ENCODE data around the gene EBNA1BP2.
"Not testable (repeated sequence)": the region's sequence is repeated elsewhere in the genome, so short reads cannot be mapped to it uniquely, and the experiment has no call there.

Gene EBNA1BP2

DNA sequence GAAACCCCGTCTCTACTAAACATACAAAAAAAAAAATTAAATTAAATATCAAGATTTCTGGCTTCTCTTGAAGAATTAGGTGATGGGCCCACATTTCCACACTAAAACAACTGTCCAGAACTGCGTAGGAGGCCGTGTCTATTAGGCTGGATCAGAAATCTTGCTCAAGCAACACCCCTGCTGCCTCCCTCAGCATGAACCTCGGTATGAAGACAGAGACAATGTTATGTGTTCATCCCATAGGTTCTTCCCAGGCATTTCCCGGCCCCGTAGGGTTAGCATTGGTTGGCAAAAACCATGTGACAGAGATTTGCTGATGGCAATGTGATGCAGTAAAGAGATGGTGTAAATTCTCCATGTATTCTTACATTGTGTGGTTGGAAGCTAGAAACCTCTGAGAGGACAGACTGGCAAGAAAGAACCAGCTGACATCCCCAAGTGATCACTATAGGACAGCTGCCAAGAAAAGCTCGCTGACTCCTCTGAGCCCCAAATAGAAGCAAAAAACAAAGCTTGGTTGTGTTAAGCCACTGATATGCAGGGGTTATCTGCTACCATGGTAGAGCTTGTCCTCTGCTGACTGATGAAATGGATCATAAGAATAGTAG lies 34.5 kb downstream of the EBNA1BP2 start:
- Histone ChIP-seq H3K9ac (ENCODE audit: low read depth, low read length) (no peak overlapping the region), H3K4me2 (ENCODE audit: low read length) (no peak overlapping the region), H3K4me1 (ENCODE audit: control insufficient read depth, insufficient read depth, low read length) (no peaks in the 10 kb centered on the region), H3K36me3 (ENCODE audit: insufficient read depth, low read length) (no peaks in the 10 kb centered on the region), H3K4me3 (ENCODE audit: low read length) (no peak overlapping the region), H3K9me3 (replicated peaks; ENCODE audit: low read length) (no peaks in the 10 kb centered on the region), H3K27me3 (ENCODE audit: control insufficient read depth, insufficient read depth, low read length) (peaks cover 31% of the 10 kb centered on the region)

DNA sequence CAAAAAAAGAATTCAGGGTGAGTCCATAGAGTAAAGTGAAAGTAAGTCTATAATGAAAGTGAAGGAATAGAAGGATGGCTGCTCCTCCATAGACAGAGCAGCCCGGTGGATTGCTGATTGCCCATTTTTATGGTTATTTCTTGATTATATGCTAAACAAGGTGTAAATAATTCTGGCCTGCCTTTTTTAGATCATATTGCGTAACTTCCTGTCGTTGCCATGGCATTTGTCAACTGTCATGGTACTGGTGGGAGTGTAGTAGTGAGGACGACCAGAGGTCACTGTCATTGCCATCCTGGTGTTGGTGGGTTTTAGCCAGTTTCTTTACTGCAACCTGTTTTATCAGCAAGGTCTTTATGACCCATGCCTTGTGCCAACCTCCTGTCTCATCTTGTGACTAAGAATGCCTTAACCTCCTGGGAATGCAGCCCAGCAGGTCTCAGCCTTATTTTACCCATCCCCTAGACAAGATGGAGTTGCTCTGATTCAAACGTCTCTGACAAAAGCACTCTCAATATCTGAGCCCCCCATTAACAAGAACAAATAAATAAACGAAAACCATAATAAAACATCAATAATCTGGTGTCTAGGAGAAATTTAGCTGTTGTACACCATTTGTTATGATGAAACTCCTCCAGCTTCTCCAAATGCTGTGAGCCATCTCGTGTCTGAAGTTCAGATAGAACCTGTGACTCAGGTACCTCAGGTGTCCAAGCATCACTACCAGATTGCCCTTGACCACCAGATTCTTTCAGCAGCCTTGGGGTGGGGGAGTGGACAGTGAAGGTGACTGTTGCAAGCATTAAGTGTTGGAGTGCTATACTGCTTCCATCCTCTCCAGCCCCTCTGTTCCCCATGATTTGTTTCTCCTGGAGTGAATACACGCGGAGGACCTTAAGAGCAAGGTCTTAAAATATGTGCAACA lies 36.0 kb downstream of the EBNA1BP2 start:
- H3K36me3 ChIP-seq (ENCODE audit: insufficient read depth, low read length) = no peaks in the 10 kb centered on the region
- H3K9me3 ChIP-seq (replicated peaks; ENCODE audit: low read length) = no peaks in the 10 kb centered on the region
- H3K9ac ChIP-seq (ENCODE audit: low read depth, low read length) = no peak overlapping the region
- peaks cover 37% of the 10 kb centered on the region for H3K27me3 ChIP-seq (ENCODE audit: control insufficient read depth, insufficient read depth, low read length)
- no peaks in the 10 kb centered on the region for H3K4me1 ChIP-seq (ENCODE audit: control insufficient read depth, insufficient read depth, low read length)
- no peak overlapping the region for H3K4me3 ChIP-seq (ENCODE audit: low read length)
- no peak overlapping the region for H3K4me2 ChIP-seq (ENCODE audit: low read length)

DNA sequence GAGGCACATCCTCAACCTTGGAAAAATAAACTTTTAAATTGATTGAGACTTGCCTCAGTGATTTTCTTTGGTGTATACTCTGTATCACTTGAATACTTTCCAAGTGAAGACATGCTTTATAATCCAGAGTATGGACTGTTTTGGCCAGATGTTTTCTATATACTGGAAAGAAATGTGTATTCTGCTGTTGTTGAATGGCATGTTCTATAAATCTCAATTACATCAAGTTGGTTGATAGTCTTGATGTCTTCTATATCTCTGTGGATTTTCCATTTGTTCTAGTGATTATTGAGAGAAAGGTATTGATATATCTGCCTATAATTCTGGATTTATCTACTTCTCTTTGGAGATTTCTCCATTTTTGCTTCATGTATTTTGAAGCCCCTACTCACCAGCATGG lies 37.5 kb downstream of the EBNA1BP2 start:
- Histone ChIP-seq H3K9ac (ENCODE audit: low read depth, low read length) (no peak overlapping the region), H3K36me3 (ENCODE audit: insufficient read depth, low read length) (no peaks in the 10 kb centered on the region), H3K4me2 (ENCODE audit: low read length) (no peak overlapping the region), H3K4me3 (ENCODE audit: low read length) (no peak overlapping the region), H3K4me1 (ENCODE audit: control insufficient read depth, insufficient read depth, low read length) (no peaks in the 10 kb centered on the region), H3K27me3 (ENCODE audit: control insufficient read depth, insufficient read depth, low read length) (peaks cover 43% of the 10 kb centered on the region), H3K9me3 (replicated peaks; ENCODE audit: low read length) (no peaks in the 10 kb centered on the region)

DNA sequence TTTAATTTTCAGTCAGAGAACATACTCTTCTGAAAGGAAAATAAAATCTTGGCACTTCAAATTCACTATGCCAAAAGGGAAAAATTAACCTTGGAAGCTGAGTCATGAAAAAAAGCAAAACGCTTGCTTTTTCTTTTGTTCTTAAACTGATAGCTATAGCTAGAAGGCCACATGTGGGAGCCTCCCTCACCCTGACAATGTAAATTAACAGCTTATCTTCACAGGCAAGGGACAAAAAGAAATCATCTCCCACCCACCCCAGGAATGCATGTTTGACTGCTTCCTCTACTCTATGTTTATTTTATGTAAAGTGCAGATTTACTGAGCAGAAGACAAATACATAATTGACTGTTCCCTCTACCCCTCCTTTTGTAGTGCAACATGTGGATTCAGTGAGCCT lies 38.0 kb downstream of the EBNA1BP2 start:
- H3K9ac ChIP-seq (ENCODE audit: low read depth, low read length) = no peak overlapping the region

DNA sequence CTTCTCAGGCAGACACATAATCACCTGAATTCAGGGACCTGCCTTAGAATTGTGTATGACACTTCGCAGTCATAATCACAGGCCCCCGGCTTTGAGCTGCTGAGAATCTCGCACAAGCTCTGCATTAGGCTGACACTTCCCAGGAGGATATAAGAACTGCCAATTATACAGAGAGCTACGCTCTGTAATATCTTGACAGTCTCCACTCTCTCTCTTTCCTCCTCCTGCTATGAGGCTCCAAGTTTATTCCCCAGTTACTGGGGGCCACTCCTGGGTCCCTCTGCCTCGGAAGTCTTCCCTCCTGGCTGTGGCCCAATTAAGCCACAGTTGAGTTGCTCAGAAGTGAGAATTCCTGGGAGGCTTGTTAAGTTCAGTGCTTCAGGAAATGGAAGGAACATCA lies 42.7 kb downstream of the EBNA1BP2 start:
- peaks cover 38% of the 10 kb centered on the region for H3K27me3 ChIP-seq (ENCODE audit: control insufficient read depth, insufficient read depth, low read length)
- no peaks in the 10 kb centered on the region for H3K4me1 ChIP-seq (ENCODE audit: control insufficient read depth, insufficient read depth, low read length)
- no peak overlapping the region for H3K4me3 ChIP-seq (ENCODE audit: low read length)
- no peak overlapping the region for H3K4me2 ChIP-seq (ENCODE audit: low read length)
- no peak overlapping the region for H3K9ac ChIP-seq (ENCODE audit: low read depth, low read length)
- H3K9me3 ChIP-seq (replicated peaks; ENCODE audit: low read length) = no peaks in the 10 kb centered on the region
- no peaks in the 10 kb centered on the region for H3K36me3 ChIP-seq (ENCODE audit: insufficient read depth, low read length)

More for the DNA sequence above, 38.0 kb downstream of the EBNA1BP2 start:
- peaks cover 43% of the 10 kb centered on the region for H3K27me3 ChIP-seq (ENCODE audit: control insufficient read depth, insufficient read depth, low read length)
- no peak overlapping the region for H3K4me3 ChIP-seq (ENCODE audit: low read length)
- H3K4me1 ChIP-seq (ENCODE audit: control insufficient read depth, insufficient read depth, low read length) = no peaks in the 10 kb centered on the region
- H3K4me2 ChIP-seq (ENCODE audit: low read length) = no peak overlapping the region
- no peaks in the 10 kb centered on the region for H3K36me3 ChIP-seq (ENCODE audit: insufficient read depth, low read length)
- H3K9me3 ChIP-seq (replicated peaks; ENCODE audit: low read length) = no peaks in the 10 kb centered on the region

DNA sequence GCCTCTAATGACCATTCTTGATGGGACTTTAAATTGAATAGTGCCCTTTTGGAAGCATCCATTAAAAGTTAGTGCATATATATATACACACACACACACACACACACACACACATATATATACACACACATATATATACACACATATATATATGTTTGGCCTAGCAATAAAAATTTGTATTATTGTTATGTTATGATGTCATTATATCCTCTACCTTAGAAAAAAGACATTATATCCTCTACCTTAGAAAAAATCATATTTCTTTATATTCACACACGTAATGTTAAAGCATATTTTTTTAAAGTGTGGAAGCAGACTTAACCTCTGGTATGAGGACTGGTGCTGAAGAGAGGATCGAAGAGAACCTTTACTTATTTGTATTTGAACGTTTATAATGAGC lies 43.3 kb downstream of the EBNA1BP2 start:
- Histone ChIP-seq H3K36me3 (ENCODE audit: insufficient read depth, low read length) (no peaks in the 10 kb centered on the region), H3K4me1 (ENCODE audit: control insufficient read depth, insufficient read depth, low read length) (no peaks in the 10 kb centered on the region), H3K27me3 (ENCODE audit: control insufficient read depth, insufficient read depth, low read length) (peaks cover 42% of the 10 kb centered on the region), H3K9me3 (replicated peaks; ENCODE audit: low read length) (no peaks in the 10 kb centered on the region), H3K9ac (ENCODE audit: low read depth, low read length) (no peak overlapping the region), H3K4me3 (ENCODE audit: low read length) (no peak overlapping the region), H3K4me2 (ENCODE audit: low read length) (no peak overlapping the region)

DNA sequence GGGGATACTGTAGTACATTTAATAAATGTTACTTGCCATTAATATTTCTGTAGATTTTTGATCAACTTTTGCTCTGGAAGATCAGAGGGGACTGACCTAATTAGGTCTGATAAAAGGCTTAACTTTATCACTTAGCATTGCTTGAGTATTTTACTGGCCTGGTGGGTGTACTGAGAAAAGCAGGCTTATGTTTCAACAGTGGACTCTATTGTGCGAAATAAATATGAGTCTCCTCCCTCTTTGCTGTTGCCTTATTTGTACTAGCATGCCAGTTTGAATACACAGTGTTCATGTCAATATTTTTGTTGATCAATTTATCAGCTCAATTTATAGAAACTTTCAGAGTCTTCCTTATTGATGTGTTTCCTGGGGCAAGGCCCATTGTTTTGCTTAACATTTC lies 49.1 kb downstream of the EBNA1BP2 start:
- Histone ChIP-seq H3K9ac (ENCODE audit: low read depth, low read length) (no peak overlapping the region), H3K4me3 (ENCODE audit: low read length) (no peak overlapping the region), H3K9me3 (replicated peaks; ENCODE audit: low read length) (no peaks in the 10 kb centered on the region), H3K4me2 (ENCODE audit: low read length) (no peak overlapping the region), H3K4me1 (ENCODE audit: control insufficient read depth, insufficient read depth, low read length) (no peaks in the 10 kb centered on the region), H3K36me3 (ENCODE audit: insufficient read depth, low read length) (no peaks in the 10 kb centered on the region), H3K27me3 (ENCODE audit: control insufficient read depth, insufficient read depth, low read length) (peaks cover 26% of the 10 kb centered on the region)

DNA sequence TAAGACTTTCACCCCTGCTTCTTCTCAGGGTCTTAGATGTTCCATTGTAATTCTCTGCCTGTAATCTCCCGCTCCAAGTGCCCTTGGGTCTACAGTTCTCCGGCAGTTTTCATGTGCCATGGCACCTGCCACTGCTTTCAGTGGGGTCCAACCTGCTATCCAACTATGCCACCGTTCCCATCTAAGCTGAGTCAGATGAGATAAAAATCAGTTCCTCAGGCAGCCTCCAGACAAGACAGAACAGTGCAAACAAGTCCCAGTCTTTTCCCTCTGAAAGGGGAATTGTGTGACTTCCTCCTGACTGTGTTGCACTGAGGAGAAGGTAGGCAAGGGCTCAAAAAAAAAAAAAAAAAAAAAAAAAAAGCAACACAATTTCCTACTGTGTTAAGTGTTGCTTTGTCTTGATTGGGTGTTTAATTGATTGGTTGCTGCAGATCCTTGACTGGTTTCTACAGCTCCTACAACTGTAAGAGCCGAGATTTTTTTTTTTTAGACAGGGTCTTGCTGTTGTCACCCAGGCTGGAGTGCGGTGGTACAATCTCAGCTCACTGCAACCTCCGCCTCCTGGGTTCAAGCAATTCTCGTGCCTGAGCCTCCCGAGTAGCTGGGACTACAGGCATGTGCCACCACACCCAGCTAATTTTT lies 50.7 kb downstream of the EBNA1BP2 start:
- Histone ChIP-seq H3K4me3 (ENCODE audit: low read length) (no peak overlapping the region), H3K4me1 (ENCODE audit: control insufficient read depth, insufficient read depth, low read length) (no peaks in the 10 kb centered on the region), H3K9me3 (replicated peaks; ENCODE audit: low read length) (no peaks in the 10 kb centered on the region), H3K27me3 (ENCODE audit: control insufficient read depth, insufficient read depth, low read length) (peaks cover 26% of the 10 kb centered on the region), H3K36me3 (ENCODE audit: insufficient read depth, low read length) (no peaks in the 10 kb centered on the region), H3K4me2 (ENCODE audit: low read length) (no peak overlapping the region), H3K9ac (ENCODE audit: low read depth, low read length) (no peak overlapping the region)

DNA sequence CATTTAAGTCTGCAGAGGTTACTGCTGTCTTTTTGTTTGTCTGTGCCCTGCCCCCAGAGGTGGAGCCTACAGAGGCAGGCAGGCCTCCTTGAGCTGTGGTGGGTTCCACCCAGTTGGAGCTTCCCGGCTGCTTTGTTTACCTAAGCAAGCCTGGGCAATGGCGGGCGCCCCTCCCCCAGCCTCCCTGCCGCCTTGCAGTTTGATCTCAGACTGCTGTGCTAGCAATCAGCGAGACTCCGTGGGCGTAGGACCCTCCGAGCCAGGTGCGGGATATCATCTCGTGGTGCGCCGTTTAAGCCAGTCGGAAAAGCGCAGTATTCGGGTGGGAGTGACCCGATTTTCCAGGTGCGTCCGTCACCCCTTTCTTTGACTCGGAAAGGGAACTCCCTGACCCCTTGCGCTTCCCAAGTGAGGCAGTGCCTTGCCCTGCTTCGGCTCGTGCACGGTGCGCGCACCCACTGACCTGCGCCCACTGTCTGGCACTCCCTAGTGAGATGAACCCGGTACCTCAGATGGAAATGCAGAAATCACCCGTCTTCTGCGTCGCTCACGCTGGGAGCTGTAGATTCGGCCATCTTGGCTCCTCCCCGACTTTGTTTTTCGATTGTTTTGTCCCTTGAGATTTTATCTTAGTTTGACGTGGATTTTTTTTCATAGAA lies 52.0 kb downstream of the EBNA1BP2 start:
- H3K9me3 ChIP-seq (replicated peaks; ENCODE audit: low read length); H3K4me1 ChIP-seq (ENCODE audit: control insufficient read depth, insufficient read depth, low read length); H3K4me2 ChIP-seq (ENCODE audit: low read length); H3K9ac ChIP-seq (ENCODE audit: low read depth, low read length); H3K36me3 ChIP-seq (ENCODE audit: insufficient read depth, low read length); H3K4me3 ChIP-seq (ENCODE audit: low read length): not testable (repeated sequence)
- peaks cover 19% of the 10 kb centered on the region for H3K27me3 ChIP-seq (ENCODE audit: control insufficient read depth, insufficient read depth, low read length)

Data from skeletal muscle satellite cell (primary cell).